MV-4-11 (cell line): ENCODE measurements around the gene SCUBE3.

Experiments used
- DNase-seq: peaks from one replicate; lab custom pipeline; 2025; lab: John Stamatoyannopoulos, UW

SCUBE3 gene

DNA sequence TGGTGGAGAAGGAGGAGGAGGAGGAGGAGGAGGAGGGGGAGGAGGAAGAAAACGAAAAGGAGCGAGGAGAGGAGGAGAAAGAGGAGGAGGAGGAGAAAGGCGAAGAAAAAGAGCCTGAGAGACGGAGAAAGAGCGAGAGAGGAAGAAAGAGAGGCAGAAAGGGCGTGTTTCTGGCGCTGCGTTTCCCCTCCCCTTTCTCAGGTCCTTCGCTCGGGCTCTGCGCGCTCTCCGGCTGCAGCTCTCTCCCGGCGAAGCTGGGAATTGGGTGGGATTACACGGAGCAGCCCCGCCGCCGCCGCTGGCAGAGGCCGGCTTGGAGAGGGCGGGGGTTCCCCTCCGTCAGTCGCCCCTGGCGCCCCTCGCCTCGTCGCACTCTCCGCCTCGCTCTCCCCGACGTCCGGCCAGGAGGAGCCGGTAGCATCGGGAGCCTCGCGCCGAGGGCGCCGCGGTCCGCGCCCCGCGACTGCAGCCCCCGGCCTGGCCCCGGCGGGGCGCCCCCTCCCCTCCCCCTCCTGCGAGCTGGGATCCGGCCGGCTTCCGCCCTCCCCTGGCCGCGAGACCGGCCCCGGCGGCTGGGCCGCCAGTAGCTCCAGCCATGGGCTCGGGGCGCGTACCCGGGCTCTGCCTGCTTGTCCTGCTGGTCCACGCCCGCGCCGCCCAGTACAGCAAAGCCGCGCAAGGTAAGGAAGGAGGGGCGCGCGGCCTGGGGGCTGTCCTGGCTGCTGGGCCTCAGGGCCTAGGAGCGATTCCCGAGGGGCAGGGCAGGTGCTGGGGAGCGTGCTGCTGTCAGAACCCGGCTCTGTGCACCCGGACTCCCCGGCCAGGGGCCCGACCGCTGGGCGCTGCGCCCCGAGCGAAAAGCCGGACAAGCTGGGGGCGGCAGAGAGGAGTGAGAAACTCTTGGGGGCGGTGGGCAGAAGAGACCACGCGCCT lies at the start of gene SCUBE3:
SCUBE3 (plus strand) TSS at position 133 of the 933 bp plus-strand sequence; CDS start at position 596, 463 bp downstream.
- DNase-seq: no peak

DNA sequence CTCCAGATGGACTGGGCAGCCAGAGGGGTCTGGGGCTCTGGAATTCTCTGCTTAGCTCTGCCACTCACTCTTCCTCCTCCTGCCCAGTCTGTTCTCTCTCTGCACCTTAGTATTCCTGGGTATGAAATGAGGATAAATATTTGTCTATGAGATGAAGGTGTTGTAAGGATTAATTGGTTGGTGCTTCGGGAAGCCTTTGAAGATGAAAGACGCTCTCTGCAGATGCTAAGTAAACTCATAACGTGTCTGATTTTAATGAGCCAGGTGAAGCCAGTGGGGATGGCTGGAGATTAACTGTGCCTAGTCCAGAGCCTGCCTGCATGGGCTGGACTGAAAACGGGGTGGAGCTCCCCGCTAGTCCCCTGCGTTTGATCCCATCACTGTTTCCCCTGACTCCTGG lies 49.5 kb upstream of the SCUBE3 start:
- no peak for DNase-seq

DNA sequence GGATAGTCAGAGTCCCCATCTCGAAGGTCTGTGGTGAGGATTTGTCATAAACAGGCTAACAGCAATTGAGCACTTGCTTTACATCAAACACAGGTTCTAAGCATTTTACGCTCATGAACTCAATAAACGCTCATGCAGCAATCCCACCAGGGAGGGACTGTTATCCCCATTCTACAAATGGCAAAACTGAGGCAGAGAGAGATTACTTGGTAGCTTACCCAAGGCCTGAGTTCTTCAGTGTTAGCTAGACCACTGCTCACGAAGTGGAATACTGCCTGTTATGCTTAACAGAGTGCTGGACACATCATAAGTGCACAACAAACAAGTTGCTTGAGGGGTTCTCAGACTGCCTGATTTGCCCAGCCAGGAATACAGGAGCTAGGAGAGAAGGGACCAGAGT lies 48.9 kb upstream of the SCUBE3 start:
- DNase-seq: no peak

DNA sequence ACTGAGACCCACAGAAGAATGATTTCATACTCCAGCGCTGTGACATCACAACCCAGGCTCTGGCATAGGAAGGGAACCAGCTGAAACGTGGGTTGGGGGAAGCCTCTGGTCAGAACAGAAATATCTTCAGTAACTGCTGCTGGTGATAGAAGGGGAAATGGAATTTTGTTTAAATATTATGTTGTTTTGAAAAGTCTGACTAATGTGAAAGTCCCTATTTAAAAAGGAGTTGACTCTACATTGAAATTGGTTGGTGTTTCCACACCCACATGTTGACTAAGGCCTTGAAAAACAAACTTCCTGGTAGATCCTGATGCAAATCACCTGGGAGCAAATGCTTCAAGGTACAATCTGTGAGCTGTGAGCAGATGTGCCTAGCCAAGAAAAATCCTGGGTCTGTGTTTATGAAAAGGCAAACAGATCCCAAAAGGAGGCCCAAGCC lies 48.1 kb upstream of the SCUBE3 start:
- DNase-seq: no peak

DNA sequence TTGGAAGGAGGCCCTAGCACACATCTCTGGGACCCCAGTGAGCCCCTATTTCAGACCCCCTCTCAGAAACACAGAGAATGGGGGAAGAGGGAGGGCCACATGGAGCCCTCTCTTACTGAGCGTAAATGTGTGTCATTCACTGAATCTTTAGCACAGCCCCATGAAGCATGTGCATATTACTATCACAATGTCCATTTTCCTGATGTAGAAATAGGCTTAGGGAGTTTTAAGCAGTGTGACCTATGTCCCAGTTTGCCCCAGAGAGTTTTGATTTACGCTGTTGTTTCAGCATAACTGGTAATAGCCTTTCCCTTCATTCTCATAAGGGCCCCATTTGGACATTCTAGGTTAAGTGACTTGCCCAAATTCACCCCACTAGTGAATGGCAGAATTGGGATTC lies 47.6 kb upstream of the SCUBE3 start:
- DNase-seq: no peak

DNA sequence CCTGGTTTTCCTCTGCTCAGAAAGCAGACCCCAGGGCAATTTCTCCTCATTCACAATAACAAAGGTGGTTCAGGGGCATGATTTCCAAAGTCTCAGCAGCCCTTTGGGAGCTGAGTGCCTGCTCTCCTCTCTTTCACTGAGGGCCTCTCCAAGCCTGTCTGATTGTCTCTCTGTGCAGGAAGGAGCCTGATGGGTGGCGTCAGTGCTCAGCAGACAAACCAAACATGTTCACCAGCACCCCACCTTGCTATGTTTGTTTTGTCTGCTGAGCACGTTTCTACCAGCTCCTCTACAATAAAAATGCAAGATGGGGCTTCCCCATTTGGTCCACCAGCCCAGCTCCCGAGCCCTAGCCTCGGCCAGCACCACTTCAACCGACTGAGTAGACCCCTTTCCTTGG lies 47.2 kb upstream of the SCUBE3 start:
- DNase-seq: no peak

DNA sequence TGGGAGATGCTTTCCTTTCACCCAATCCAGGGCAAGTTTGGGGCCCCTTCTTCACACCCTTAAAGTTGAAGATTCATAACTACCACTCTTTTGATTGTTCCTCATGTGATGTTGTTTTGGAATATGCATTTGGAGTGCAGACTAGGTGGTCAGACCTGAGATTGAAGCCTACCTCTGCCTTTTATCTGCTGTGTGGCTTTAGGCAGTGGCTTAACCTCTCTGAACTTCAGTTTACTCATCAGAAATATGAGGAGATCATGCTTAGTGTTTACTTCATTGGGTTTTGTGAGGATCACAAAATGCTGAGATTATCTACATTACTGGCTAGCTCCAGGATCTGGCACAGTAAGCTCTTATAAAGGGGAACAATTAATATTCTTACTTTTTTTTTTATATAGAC lies 46.3 kb upstream of the SCUBE3 start:
- no peak for DNase-seq

DNA sequence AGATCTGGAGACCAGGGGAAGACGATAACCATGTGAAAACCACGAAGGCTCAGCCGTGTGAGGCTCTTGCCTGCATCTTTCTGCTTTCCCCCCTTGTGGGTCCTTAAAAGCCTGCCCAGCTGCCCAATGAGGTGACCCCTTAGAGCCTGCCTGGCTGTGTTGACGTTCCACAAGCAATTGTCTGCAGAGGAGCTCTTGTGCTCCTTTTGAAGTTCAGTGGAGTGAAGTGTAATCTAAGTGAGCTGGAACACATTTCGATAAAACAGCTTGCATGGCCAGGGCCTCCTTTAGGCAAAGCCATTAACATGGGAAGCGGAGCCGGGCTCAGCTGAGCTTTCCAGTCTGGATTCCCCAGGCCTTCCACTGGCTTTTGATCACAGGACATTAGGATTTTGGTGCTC lies 45.3 kb upstream of the SCUBE3 start:
- no peak for DNase-seq

DNA sequence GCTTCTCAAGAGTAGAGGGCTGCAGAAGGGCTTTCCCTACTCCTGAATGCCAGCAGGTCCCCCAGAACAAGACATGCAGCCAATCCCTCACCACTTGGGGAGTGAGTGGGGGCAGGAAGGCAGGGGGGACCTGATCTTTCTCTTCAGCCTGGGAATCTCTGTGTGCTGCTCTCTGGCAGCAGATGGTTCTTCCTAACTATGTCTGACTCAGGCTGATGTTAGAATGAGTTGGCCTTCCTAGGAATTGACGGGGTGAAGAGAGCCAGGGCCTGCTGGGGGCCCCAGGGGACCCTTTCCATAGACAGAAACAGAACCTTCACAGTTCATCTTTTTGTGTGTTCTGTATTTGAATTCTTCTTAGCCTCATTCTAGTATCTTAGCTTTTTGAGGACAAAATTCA lies 43.6 kb upstream of the SCUBE3 start:
- no peak for DNase-seq

DNA sequence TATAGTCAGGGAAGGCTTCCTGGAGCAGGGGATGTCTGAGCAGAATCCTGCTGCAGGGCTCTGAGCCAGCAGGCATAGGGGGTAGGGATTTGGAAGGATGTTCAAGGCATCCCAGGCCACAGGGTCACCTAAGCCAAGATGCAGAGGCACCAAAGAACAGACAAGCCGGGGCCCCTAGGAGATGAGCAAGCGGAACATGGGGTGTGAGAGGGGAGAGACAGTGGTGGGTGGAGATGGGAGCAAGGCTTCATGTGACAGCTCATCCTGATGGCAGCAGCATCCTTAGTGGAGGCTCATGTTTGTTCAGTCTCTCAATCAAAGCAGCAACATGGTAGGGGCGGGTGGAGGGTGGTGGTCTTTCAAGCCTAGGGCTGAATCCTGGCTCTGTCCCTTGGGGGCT lies 42.9 kb upstream of the SCUBE3 start:
- no peak for DNase-seq

DNA sequence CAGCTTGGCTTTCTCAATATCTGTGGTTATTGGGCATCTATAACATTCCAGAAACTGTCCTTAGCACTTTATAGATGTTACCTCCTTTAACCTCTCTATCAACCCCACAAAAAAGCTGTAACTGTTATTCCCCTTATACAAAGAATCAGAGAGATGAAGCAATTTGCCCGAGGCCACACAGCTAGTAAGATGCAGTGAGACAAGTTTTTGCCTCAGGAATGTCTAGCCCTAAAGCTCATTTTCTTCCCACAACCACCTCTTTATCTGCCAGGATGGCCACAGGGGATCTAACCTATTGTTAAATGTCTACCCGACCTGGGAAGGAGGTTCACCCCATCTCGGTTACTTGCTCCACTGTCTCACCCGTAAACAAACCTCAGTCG lies 40.7 kb upstream of the SCUBE3 start:
- DNase-seq: no peak

DNA sequence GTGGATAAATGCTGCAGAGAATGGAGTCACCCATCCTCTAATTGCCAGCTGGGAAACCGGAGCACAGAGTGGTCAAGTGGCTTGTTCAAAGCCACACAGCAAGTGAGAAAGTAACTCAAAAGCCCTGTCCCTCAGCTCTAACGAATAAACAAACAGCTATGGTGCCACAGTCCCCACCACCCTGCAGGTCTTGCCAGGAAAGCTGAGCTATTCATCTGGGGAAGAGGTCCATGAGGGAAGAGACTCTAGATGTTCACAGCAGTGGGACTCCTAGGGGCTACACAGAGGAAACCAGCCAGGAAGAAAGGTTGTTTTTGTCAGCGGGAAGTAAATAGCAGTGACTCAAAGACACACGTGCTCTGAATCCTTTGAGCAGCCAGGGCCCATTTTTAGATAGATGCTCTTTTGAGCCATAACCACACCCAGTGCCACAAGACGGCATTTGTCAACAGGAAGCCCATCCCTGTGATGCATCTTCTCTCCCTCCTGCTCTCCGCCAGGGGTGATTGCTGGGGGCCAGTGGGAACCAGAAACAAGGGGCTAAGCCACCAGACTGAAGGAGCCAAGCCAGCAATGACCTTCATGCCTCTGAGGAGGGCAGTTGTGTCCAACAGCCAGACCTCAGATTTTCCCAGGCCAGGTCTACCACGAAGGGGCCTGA lies 40.2 kb upstream of the SCUBE3 start:
- no peak for DNase-seq

DNA sequence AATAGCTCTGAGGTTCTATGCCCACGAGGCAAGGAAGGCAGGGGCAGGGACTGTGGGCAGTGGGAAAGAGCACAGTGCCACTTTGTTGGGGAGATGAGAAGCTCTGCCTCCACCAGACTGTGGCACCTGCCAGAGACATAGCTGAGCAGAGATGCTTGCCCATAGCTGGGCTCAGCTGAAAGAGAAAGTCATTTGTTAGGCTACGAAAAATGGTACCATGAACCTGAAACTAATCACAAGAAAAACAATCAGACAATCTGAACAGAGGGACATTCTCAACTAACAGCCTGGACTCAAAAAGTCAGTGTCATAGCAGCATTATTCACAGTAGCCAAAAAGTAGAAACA lies 39.7 kb upstream of the SCUBE3 start:
- DNase-seq: no peak

DNA sequence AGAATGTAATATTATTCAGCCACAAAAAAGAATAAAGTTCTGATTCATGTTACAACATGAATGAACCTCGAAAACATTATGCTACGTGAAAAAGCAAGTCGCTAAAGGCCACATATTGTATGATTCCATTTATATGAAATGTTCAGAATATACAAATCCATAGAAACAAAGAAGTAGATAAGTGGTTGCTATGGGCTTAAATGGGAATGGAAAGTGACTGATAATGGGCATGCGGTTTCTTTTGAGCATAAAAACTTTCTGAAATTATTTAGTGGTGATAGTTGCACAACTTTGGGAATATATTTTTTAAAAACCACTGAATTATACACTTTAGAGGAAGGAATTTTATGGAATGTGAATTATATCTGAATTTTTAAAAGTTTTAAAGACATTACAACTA lies 39.3 kb upstream of the SCUBE3 start:
- no peak for DNase-seq

DNA sequence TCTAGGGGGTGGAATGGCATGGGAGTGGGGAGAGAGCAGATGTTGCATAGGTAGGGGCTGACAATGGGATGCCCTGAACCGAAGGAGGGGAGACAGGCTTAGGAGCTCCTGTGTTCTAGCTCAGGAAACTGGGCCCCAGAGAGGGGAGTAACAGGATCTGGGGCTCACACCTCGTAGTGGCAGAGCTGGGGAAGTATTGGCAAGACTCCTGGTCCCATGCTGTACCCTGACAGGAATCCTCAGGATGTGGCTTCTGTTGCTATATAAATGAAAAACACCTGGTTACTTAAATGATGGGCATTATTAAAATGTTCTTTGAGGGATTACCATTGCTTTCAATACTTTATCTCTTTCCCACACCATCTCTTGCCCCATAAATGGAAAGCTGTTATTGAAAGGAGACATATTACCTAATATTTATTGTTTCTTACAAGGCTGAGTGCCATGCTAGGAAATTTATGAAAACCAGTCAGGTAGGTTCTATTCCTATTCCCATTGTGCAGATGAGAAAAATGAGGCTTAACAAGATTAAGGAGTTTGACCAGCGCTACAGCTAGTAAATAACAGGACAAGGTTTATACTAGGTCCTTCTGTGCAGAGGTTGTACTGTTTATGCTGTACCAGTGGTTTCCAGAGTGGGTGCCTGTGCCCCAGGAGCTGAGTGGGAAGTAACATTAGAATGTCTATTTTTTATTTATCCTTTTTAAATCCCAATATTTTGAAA lies 37.3 kb upstream of the SCUBE3 start:
- DNase-seq: no peak

DNA sequence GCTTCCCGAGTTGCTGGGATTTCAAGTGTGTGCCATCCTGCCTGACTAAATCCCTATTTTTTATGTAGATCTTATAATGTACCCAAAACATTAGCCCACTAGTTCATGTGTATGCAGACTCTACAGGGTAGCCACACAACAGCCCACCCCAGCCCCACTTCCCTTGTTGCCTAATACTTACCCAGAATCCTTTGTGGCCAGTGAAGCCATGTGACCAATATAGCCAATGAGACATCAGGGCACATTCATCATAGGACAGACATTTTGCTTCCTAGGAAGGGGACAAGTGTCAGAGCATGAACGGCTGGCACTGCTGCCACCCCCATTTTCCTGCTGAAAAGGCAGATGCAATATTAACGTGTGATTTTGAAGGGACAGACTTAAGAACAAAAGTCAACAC lies 36.6 kb upstream of the SCUBE3 start:
- DNase-seq: no peak

DNA sequence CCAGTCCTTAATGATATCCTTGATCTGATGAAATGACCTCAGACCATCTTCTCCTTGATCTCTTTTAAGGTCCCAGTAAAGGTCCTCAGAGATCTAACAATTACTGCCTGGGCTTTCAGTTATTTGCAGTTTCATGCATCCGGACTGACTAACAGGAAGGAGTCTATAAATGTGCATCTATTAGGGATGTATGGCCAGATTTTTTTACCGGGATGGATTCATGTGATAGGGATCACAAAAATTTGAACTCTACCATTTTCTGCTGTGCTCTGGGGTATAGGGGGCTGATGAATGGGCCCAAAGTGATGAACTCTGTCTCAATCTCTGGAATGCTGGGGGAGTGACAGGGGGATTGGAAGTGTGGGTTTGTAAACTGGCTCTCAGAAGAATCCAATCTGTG lies 36.2 kb upstream of the SCUBE3 start:
- DNase-seq: no peak

DNA sequence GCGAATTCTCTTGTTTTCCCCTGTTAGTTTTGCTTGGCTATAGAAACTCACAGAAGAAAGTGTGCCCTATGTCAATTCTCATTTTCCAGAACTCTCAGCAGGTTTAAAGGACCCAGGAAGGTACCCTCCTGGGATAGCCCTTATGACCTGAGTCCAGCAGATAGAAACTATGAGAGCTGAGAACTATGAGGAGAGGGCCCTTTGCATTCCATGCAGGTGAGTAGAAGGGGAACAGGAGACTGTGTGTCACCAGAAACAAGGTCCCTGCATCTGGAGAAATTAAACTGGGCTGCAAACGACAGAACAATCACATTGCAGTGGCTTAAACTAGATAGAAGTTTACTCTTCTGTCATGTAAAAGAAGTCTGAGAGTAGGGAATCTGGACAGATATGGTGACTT lies 35.7 kb upstream of the SCUBE3 start:
- no peak for DNase-seq

DNA sequence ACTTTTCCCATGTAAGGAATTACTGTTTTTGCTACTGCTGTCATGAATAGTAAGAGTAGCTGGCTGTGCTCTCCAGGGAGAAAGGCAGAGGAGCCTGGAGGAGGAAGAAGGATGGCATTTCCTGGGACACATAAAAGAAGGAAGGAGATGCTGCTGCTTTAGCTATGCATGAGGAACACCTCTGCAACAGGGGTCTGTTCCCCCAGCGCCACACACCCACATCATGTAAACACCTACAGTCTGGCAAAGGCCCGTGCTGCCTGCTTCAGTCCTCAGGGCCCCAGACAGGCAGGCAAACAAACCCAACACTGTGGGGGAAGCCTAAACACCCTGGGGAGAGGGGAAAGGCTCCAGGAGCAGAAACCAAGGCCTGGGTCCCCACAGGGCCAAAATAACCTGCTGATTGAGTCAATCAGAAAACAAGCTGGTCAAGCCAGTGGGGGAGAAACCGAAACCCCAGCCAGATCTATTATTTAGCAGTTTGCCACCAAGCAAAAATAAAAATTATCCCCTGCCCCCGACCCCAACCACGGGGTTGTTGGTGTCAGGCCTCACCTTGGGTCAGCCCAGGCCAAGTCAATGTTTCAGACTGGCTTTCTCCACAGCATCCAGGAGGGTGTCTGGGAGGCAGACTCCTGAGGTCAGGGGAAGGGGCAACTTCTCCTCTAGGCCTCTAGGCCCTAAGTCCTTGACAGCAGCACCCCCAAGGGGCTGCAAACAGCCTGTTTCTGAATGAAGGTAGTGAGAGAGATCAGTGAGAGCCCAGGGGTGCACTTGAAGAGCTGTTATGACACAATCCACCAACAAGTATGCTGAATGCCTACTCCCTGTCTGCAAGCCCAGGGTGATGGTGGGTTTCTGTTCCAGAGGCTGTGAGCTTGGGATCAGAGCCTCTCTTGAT lies 34.6 kb upstream of the SCUBE3 start:
- DNase-seq: no peak

DNA sequence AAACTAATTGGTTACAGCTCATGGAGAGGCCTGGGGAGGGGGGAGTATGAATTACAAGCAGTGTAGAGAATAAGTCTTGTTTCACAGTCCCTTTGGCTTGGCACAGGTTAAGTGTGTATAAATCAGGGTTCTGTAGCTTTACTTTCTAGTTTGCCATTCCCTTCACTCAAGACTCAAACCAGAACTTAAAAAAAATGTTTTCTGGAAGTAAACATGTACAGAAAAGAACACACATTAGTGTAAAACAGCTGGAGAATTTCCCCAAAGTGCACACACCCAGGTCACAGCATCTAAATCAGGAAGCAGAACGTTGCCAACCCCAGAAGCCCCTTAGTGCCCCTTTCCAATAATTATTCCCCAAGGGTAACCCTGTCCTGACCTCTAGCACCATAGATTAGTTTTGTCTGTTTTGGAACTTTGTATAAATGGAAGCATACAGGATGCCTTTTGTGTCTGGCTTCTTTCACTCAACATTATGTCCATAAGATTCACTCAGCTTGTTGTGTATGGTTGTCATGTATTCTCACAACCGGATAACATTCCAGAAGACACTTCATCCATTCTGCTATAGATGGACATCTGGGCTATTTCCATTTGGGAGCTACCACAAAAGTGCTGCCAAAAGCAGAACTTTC lies 33.7 kb upstream of the SCUBE3 start:
- DNase-seq: no peak

DNA sequence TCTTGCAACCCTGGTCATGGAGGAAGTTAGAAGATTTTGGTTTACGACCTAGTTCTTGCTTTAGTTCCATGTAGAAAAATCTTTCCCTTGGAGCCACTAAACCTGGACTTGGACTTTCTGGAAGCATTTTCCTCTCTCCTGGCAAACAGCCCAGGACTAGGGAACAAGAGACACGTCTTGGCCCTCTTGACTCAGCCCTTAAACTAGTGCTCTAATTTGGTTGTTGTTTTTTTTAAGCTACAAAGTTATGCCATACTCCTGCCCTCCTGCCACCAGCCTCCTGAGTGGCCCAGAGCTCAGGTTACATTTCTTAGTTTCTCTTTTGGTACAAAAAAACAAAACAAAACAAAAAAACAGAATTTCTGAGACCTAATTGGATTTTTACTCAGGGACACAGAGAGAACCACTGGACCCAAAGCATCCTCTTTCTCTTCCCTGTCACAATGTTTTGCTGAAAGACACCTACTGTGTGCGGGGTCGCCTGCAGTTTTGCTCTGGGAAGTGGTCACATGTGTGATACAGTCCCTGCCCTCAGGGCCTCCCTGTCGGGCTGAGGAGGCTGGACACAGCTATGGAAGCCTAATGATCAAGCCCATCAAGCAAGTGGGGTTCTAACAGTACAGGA lies 32.3 kb upstream of the SCUBE3 start:
- no peak for DNase-seq
